Gastrocnemius medialis (tissue), 4 donors: ENCODE results near the gene EEFSEC. TPM values are rescaled to one million over a fixed set of nuclear protein-coding genes. Genes with fewer than 3 reads are reported as not detected.
A peak's percentile ranks its signal among the peaks of the same experiment; 100 is the strongest.

ENCODE experiments used
- ATAC-seq, 2 donors: fragments of 150-250 bp; one replicate each; pipeline ENCODE4 v1.9.1; 2016
- DNase-seq, 2 donors: peaks; one replicate each; pipeline ENCODE4 v3.0.0-alpha.2; 2019
- H3K27ac ChIP-seq, 4 donors: fragments of 200-600 bp; sonication (generic); 1 replicate in 1 of 4; 2 replicates in 3 of 4; pipeline ENCODE4 v1.5.1; 2016 to 2018; ENCODE audit warnings: mild to moderate bottlenecking in 2 of 4, moderate library complexity in 1 of 4
- H3K27me3 ChIP-seq, 3 donors: fragments of 200-600 bp; sonication (generic) in 2 of 3; 1 replicate in 1 of 3; 2 replicates in 2 of 3; pipeline versions ENCODE4 v1.5.1 to v1.6.0; 2016 to 2019; ENCODE audit warnings: mild to moderate bottlenecking in 1 of 3, moderate library complexity in 1 of 3
- H3K36me3 ChIP-seq, 2 donors: fragments of 200-600 bp; sonication (generic) in 1 of 2; one replicate each; pipeline ENCODE4 v1.5.1; 2017 to 2018
- H3K4me1 ChIP-seq, 2 donors: fragments of 200-600 bp; sonication (generic) in 1 of 2; one replicate each; pipeline ENCODE4 v1.5.1; 2016 to 2017; ENCODE audit warnings: mild to moderate bottlenecking in 2 of 2
- H3K4me3 ChIP-seq, 4 donors: fragments of 200-600 bp; sonication (generic) in 3 of 4; 1 replicate in 1 of 4; 2 replicates in 3 of 4; pipeline ENCODE4 v1.5.1; 2016 to 2019; ENCODE audit warnings: mild to moderate bottlenecking in 2 of 4
- H3K9me3 ChIP-seq, 3 donors: fragments of 200-600 bp; sonication (generic) in 2 of 3; 1 replicate in 1 of 3; 2 replicates in 2 of 3; pipeline ENCODE4 v1.5.1; 2016 to 2019
- POLR2A ChIP-seq, 2 donors: fragments of 450-650 bp; IDR thresholded peaks; one replicate each; pipeline ENCODE4 v1.6.1; 2017; ENCODE audit warnings: antibody characterized with exemption in 2 of 2, mild to moderate bottlenecking in 2 of 2, moderate library complexity in 2 of 2
- in situ Hi-C, 4 donors: fragments of 200-750 bp; cut with MboI; loops; one replicate each; pipeline versions ENCODE4 v1.15.0 to v1.8.0; 2017; ENCODE audit warnings: low sequenced_read_pairs in 4 of 4
- intact Hi-C: fragments of 100-400 bp; cut with DNase I; formaldehyde crosslinking; loops from one replicate; pipeline ENCODE4 v1.15.1; 2023; ENCODE audit warnings: low total_unique reads
- total RNA-seq, 4 donors: library from RNA; depleted of rRNA; stranded (reverse); fragments of >200 nt; gene quantifications; one replicate each; pipeline versions ENCODE4 v1.1.0 to v1.2.3, GENCODE V29; 2016
- TF ChIP-seq, protein P1 (sequence below), 5 experiments: fragments of 450-650 bp in 3 of 5; fragments of 200-600 bp in 2 of 5; sonication (generic) in 2 of 5; IDR thresholded peaks in 4 of 5; conservative IDR thresholded peaks in 1 of 5; 1 replicate in 4 of 5; 2 replicates in 1 of 5; pipeline ENCODE4 v1.5.1; 2016 to 2019; ENCODE audit warnings: antibody characterized with exemption in 5 of 5, mild to moderate bottlenecking in 3 of 5, moderate library complexity in 3 of 5

EEFSEC gene
- total RNA-seq, 4 donors from 2014 or later = 21.0 to 29.4 (median 23.4) TPM

DNA sequence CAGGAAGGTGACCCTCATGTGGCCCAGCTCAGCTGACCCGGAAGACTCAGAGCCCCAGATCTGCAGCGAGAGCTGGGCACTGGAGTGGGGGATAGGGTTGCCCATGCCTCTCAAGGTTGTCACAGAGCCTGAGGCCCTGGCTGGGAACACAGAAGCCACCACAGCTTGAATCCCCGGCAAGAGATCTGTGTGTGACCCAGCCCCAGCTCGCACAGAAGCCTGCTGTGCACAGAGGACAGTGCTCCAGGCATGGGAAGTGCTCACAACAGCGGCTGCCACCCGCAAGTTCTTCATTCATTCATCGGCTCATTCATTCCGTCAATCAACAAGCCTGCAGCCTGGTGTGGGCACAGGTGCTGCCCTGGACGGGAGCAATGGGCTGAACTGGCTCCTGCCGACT, 277.0 kb downstream of the EEFSEC start:
- Histone ChIP-seq H3K4me3 (no peak overlapping the region), H3K36me3 (no peaks in the 10 kb centered on the region), H3K4me1 (peaks cover 0 to 3% of the 10 kb centered on the region in 2 donors), H3K27ac (no peak overlapping the region), H3K9me3 (no peaks in the 10 kb centered on the region), H3K27me3 (peaks cover 16 to 36% (median 23%) of the 10 kb centered on the region in 3 donors)
- intact Hi-C loops = loop anchor here (10.0 kb wide), 1 partner anchor 256 kb away; no protein-coding TSS in a partner anchor
- in situ Hi-C loops = loop anchor here in 3 of 4 donors (10.0 to 25.0 kb wide), 2 partner anchors 157 to 164 kb away; no protein-coding TSS in a partner anchor
- ATAC-seq = no peak
- TF ChIP-seq, protein P1, sequence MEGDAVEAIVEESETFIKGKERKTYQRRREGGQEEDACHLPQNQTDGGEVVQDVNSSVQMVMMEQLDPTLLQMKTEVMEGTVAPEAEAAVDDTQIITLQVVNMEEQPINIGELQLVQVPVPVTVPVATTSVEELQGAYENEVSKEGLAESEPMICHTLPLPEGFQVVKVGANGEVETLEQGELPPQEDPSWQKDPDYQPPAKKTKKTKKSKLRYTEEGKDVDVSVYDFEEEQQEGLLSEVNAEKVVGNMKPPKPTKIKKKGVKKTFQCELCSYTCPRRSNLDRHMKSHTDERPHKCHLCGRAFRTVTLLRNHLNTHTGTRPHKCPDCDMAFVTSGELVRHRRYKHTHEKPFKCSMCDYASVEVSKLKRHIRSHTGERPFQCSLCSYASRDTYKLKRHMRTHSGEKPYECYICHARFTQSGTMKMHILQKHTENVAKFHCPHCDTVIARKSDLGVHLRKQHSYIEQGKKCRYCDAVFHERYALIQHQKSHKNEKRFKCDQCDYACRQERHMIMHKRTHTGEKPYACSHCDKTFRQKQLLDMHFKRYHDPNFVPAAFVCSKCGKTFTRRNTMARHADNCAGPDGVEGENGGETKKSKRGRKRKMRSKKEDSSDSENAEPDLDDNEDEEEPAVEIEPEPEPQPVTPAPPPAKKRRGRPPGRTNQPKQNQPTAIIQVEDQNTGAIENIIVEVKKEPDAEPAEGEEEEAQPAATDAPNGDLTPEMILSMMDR (IDR thresholded peaks at IDR 0.05 in 4 of 5, conservative IDR thresholded peaks at IDR 0.05 in 1 of 5) = no peak
- TF ChIP-seq POLR2A (IDR thresholded peaks at IDR 0.05) = no peak
- DNase-seq = no peak

- in situ Hi-C loops = loop anchor here in 3 of 4 donors (10.0 to 25.0 kb wide), 2 partner anchors 157 to 164 kb away; no protein-coding TSS in a partner anchor
- no peak overlapping the region for H3K4me3 ChIP-seq
Observed at GRCh38 chr3:128430731-128431130, 277.4 kb downstream of the EEFSEC start.

DNA sequence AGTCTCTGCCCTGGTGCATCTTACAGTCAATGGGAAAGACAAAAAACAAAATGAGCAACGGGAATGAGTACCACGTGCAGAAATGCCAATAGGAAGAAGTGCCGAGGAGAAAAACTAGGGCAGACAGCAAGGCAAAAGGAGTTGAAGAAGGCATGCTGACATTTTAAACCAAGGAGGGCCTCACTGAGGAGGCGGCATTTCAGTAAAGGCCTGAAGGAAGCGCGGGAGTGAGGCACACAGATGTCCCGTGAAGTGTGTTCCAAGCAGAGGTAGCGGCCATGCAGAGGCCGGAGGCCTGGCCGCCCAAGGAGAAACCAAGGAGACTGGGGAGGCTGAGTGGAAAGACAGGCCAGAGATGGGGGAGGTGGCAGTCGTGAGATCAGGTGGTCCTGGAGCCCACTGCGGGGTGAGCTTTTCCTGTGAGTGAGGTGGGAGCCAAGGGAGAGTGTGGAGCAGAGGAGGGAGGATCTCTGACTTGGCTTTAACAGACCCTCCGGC, 278.6 kb downstream of the EEFSEC start:
- Histone ChIP-seq H3K9me3 (no peaks in the 10 kb centered on the region), H3K27ac (no peak overlapping the region), H3K36me3 (no peaks in the 10 kb centered on the region), H3K27me3 (peaks cover 16 to 36% (median 23%) of the 10 kb centered on the region in 3 donors), H3K4me3 (no peak overlapping the region), H3K4me1 (peaks cover 0 to 3% of the 10 kb centered on the region in 2 donors)
- no peak for TF ChIP-seq POLR2A (IDR thresholded peaks at IDR 0.05)
- TF ChIP-seq, protein P1 (IDR thresholded peaks at IDR 0.05 in 4 of 5, conservative IDR thresholded peaks at IDR 0.05 in 1 of 5) = no peak
- no peak for ATAC-seq
- in situ Hi-C loops = loop anchor here in 3 of 4 donors (10.0 to 25.0 kb wide), 2 partner anchors 155 to 163 kb away; no protein-coding TSS in a partner anchor
- no peak for DNase-seq
- intact Hi-C loops = loop anchor here (10.0 kb wide), 1 partner anchor 257 kb away; no protein-coding TSS in a partner anchor

More at GRCh38 chr3:128430731-128431130, 277.4 kb downstream of the EEFSEC start:
- ATAC-seq = no peak
- TF ChIP-seq, protein P1 (IDR thresholded peaks at IDR 0.05 in 4 of 5, conservative IDR thresholded peaks at IDR 0.05 in 1 of 5) = no peak
- no peak for TF ChIP-seq POLR2A (IDR thresholded peaks at IDR 0.05)
- H3K27ac ChIP-seq = no peak overlapping the region
- no peaks in the 10 kb centered on the region for H3K36me3 ChIP-seq
- peaks cover 0 to 3% of the 10 kb centered on the region in 2 donors for H3K4me1 ChIP-seq
- no peak for DNase-seq
- H3K27me3 ChIP-seq = peaks cover 16 to 36% (median 23%) of the 10 kb centered on the region in 3 donors
- H3K9me3 ChIP-seq = no peaks in the 10 kb centered on the region
- intact Hi-C loops = loop anchor here (10.0 kb wide), 1 partner anchor 256 kb away; no protein-coding TSS in a partner anchor

DNA sequence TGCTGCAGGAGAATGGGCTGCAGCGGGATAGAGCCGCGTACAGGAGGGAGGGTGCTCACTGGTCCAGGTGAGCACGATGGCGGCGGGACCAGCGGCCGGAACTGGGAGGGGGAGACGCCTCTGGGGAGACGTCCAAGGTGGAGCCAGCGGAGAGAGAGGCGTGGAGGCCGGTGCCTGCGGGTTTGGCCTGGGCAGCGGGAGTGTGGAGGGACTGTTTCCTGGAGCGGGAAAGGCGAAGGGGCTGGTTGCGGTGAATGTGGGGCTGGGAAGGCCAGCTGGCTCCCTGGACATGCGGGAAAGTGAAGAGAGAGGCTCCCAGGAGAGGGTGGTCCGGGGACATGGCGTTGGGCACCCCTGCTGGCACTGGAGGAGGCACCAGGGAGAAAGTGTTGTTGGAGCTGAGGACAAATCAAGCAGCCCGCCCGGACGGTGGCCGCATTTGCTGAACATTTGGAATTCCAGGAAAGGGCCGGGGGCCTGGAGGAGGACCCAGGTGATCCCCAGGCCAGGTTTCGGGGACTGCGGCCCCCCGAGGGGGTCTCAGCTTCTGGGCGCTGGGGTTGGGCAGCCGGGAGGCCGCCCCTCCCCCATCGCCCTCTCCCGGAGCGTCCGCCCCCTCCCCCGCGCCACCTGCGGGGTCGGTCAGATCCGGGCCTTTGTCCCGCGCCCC, 279.2 kb downstream of the EEFSEC start:
- Histone ChIP-seq H3K4me3 (peak overlapping the region in 3 of 4 donors; percentile 17 to 38 (median 35)), H3K4me1 (peaks cover 0 to 3% of the 10 kb centered on the region in 2 donors), H3K36me3 (no peaks in the 10 kb centered on the region), H3K27me3 (peaks cover 16 to 36% (median 23%) of the 10 kb centered on the region in 3 donors), H3K27ac (no peak overlapping the region), H3K9me3 (no peaks in the 10 kb centered on the region)
- intact Hi-C loops = loop anchor here (10.0 kb wide), 1 partner anchor 258 kb away; no protein-coding TSS in a partner anchor
- no peak for TF ChIP-seq POLR2A (IDR thresholded peaks at IDR 0.05)
- TF ChIP-seq, protein P1 (IDR thresholded peaks at IDR 0.05 in 4 of 5, conservative IDR thresholded peaks at IDR 0.05 in 1 of 5) = no peak
- in situ Hi-C loops = loop anchor here in 3 of 4 donors (10.0 to 25.0 kb wide), 2 partner anchors 155 to 162 kb away; no protein-coding TSS in a partner anchor
- ATAC-seq (no peak), DNase-seq (no peak)
